HepG2 (cell line): ENCODE results near the gene DPYD. TPM values are rescaled to one million over a fixed set of nuclear protein-coding genes. Genes with fewer than 3 reads are reported as not detected.

ENCODE experiments used
- ATAC-seq: fragments of 200-7000 bp; cut with Tn5 transposase; 3 replicates; pipeline ENCODE4 v1.9.1; 2020; ENCODE audit warnings: mild to moderate bottlenecking, moderate library complexity
- BruUV-seq: library from RNA; stranded (reverse); fragments of 400-500 nt; replicated peaks from 2 replicates; lab custom pipeline; 2021; lab: Mats Ljungman, UMichigan
- CTCF ChIA-PET: fragments of 300-600 bp; formaldehyde crosslinking; extraction: SDS; loops from one replicate; lab custom pipeline; 2021; ENCODE audit warnings: low total read pairs, inconsistent platforms, low intra/inter-chr PET ratio; lab: Yijun Ruan, JAX
- POLR2A ChIA-PET: fragments of 350-600 bp; sonication (Branson Sonifier 250); formaldehyde crosslinking; loops from one replicate; lab custom pipeline; 2020; ENCODE audit warnings: antibody characterized with exemption, inconsistent platforms; lab: Yijun Ruan, JAX
- DNase-seq: peaks from one replicate; pipeline ENCODE4 v3.0.0-alpha.2; 2015; ENCODE audit warnings: low spot score
- FAIRE-seq: peaks from 3 replicates; lab custom pipeline; 2011; peaks lifted over from hg19 to GRCh38; lab: Jason Lieb, UNC
- H2AFZ ChIP-seq: one replicate; pipeline ENCODE4 v1.6.1; 2011; ENCODE audit warnings: low read length, inconsistent platforms
- H3K27ac ChIP-seq: fragments of 300-600 bp; 3 replicates; pipeline ENCODE4 v1.8.0; 2011; ENCODE audit warnings: mixed run types, mild to moderate bottlenecking, mixed read lengths, low read length, inconsistent platforms; ENCODE audit not compliant: insufficient read depth; ENCODE audit errors: extremely low read length
- H3K27me3 ChIP-seq, 2 experiments: fragments of 200-600 bp in 1 of 2; 2 replicates in 1 of 2; 3 replicates in 1 of 2; pipeline versions ENCODE4 v1.6.0 to v1.8.0; 2011; ENCODE audit warnings: low read length in 2 of 2, mild to moderate bottlenecking in 2 of 2, moderate library complexity in 2 of 2, inconsistent platforms in 1 of 2; ENCODE audit not compliant: insufficient read depth in 2 of 2, control insufficient read depth in 1 of 2
- H3K36me3 ChIP-seq, 2 experiments: fragments of 200-600 bp in 1 of 2; replicated peaks in 1 of 2; 2 replicates in 1 of 2; 3 replicates in 1 of 2; pipeline versions ENCODE4 v1.5.1 to v1.8.0; 2011; ENCODE audit warnings: low read length in 2 of 2, inconsistent platforms in 1 of 2; ENCODE audit not compliant: insufficient read depth in 2 of 2, control insufficient read depth in 1 of 2
- H3K4me1 ChIP-seq: 2 replicates; pipeline ENCODE4 v1.5.1; 2012; ENCODE audit warnings: low read length, inconsistent platforms; ENCODE audit not compliant: insufficient read depth
- H3K4me2 ChIP-seq: 2 replicates; pipeline ENCODE4 v1.6.0; 2011; ENCODE audit warnings: low read depth, low read length, inconsistent platforms
- H3K4me3 ChIP-seq, 3 experiments: fragments of 200-600 bp in 1 of 3; sonication (generic), shearing (Covaris generic) in 1 of 3; replicated peaks in 1 of 3; 2 replicates each; pipeline ENCODE4 v1.5.1; 2011 to 2016; ENCODE audit warnings: low read length in 3 of 3, inconsistent platforms in 2 of 3, low read depth in 2 of 3, mild to moderate bottlenecking in 2 of 3, control low read depth in 1 of 3, mixed read lengths in 1 of 3; ENCODE audit not compliant: insufficient read depth in 1 of 3
- H3K79me2 ChIP-seq: one replicate; pipeline ENCODE4 v1.6.1; 2011; ENCODE audit warnings: low read length, inconsistent platforms; ENCODE audit not compliant: insufficient read depth
- H3K9ac ChIP-seq: 2 replicates; pipeline ENCODE4 v1.6.0; 2011; ENCODE audit warnings: mild to moderate bottlenecking, low read depth, low read length, inconsistent platforms; ENCODE audit not compliant: insufficient read depth
- H3K9me3 ChIP-seq: 2 replicates; pipeline ENCODE4 v1.5.1; 2012; ENCODE audit warnings: mild to moderate bottlenecking, low read length
- H4K20me1 ChIP-seq: 2 replicates; pipeline ENCODE4 v1.6.0; 2011; ENCODE audit warnings: inconsistent platforms, mild to moderate bottlenecking, low read length, moderate library complexity; ENCODE audit not compliant: insufficient read depth
- AFF4 ChIP-seq: sonication (generic); formaldehyde crosslinking; IDR thresholded peaks from 2 replicates; pipeline ENCODE4 v1.4.0; 2020; ENCODE audit warnings: missing genetic modification reagents
- BRCA1 ChIP-seq: sonication (generic); formaldehyde crosslinking; IDR thresholded peaks from 2 replicates; pipeline ENCODE4 v1.4.0; 2020; ENCODE audit warnings: missing genetic modification reagents
- HBP1 ChIP-seq: IDR thresholded peaks from 2 replicates; pipeline ENCODE4 v1.6.1; 2016; ENCODE audit warnings: low read depth, control low read depth
- HNRNPH1 ChIP-seq: fragments of 200-400 bp; formaldehyde crosslinking; optimal IDR thresholded peaks from 2 replicates; pipeline ENCODE3; 2017; ENCODE audit warnings: mild to moderate bottlenecking, low read depth, low read length
- MXI1 ChIP-seq: IDR thresholded peaks from 3 replicates; pipeline ENCODE4 v1.6.1; 2012; ENCODE audit warnings: low read depth, low read length, inconsistent platforms, borderline replicate concordance
- ZMAT5 ChIP-seq: sonication (generic); formaldehyde crosslinking; IDR thresholded peaks from 2 replicates; pipeline ENCODE4 v1.5.0; 2020; ENCODE audit warnings: mild to moderate bottlenecking, low read depth, missing genetic modification reagents, borderline replicate concordance
- ZNF10 ChIP-seq: sonication (generic); formaldehyde crosslinking; IDR thresholded peaks from 2 replicates; pipeline ENCODE4 v1.4.0; 2020; ENCODE audit warnings: mild to moderate bottlenecking, low read depth, missing genetic modification reagents, borderline replicate concordance
- ZNF276 ChIP-seq: sonication (generic); formaldehyde crosslinking; IDR thresholded peaks from 2 replicates; pipeline ENCODE4 v1.4.0; 2020; ENCODE audit warnings: mild to moderate bottlenecking, low read depth, missing genetic modification reagents
- ZNF281 ChIP-seq: sonication (generic); formaldehyde crosslinking; IDR thresholded peaks from 2 replicates; pipeline ENCODE4 v1.4.0; 2020; ENCODE audit warnings: missing genetic modification reagents, borderline replicate concordance
- ZNF776 ChIP-seq: sonication (generic); formaldehyde crosslinking; IDR thresholded peaks from 2 replicates; pipeline ENCODE4 v1.4.0; 2020; ENCODE audit warnings: mild to moderate bottlenecking, missing genetic modification reagents
- ZNF816 ChIP-seq: sonication (generic); formaldehyde crosslinking; IDR thresholded peaks from 2 replicates; pipeline ENCODE4 v1.8.0; 2022; ENCODE audit warnings: missing genetic modification reagents, mild to moderate bottlenecking, borderline replicate concordance
- ZZZ3 ChIP-seq: sonication (generic); formaldehyde crosslinking; IDR thresholded peaks from 2 replicates; pipeline ENCODE4 v1.4.0; 2020; ENCODE audit warnings: missing genetic modification reagents, mild to moderate bottlenecking, borderline replicate concordance
- in situ Hi-C: cut with HindIII; loops from 2 replicates; pipeline ENCODE4 v1.10.0; 2017; ENCODE audit warnings: low pct_unique_long_range_greater_than_20kb; ENCODE audit not compliant: extremely low pct_ligation_motif_present
- intact Hi-C: fragments of 100-400 bp; cut with micrococcal nuclease; formaldehyde crosslinking; loops from one replicate; pipeline ENCODE4 v1.10.0; 2022; ENCODE audit not compliant: unreplicated experiment
- polyA plus RNA-seq, 8 experiments: library from polyadenylated mRNA; depleted of rRNA in 3 of 8; stranded (reverse) in 7 of 8; unstranded in 1 of 8; fragments of >200 nt; fragmentation: Illumina TruSeq in 4 of 8; extraction: Trizol in 4 of 8; gene quantifications; 2 replicates each; pipeline versions ENCODE4 v1.2.1 to v1.2.3, GENCODE V29; 2011 to 2016; ENCODE audit warnings: low read depth in 4 of 8, missing spikeins in 1 of 8, mixed read lengths in 1 of 8; ENCODE audit not compliant: insufficient read depth in 1 of 8
- total RNA-seq, 5 experiments: library from RNA; depleted of rRNA; stranded (reverse); fragments of >200 nt; fragmentation: Illumina TruSeq; extraction: Trizol; gene quantifications; 2 replicates each; pipeline ENCODE4 v1.2.3, GENCODE V29; 2016; ENCODE audit warnings: low read depth in 1 of 5

DPYD gene
- total and polyA plus RNA-seq, 2 of the 13 experiments (the other 11 are each of a cell fraction or from before 2014, with no cell fraction given) = 1.3 to 3.4 TPM

- Histone ChIP-seq H3K27me3 (no peaks in the 10 kb centered on the region), H4K20me1 (no peaks in the 10 kb centered on the region), H3K27ac (no peak overlapping the region), H3K36me3 (no peaks in the 10 kb centered on the region), H3K4me1 (no peaks in the 10 kb centered on the region), H3K4me2 (no peak overlapping the region), H3K79me2 (no peaks in the 10 kb centered on the region), H3K9ac (no peak overlapping the region), H3K4me3 (no peak overlapping the region), H2AFZ (no peak overlapping the region), H3K9me3 (no peaks in the 10 kb centered on the region)
- DNase-seq = no peak
- no peak for FAIRE-seq
- intact Hi-C loops (no loop called here), in situ Hi-C loops (no loop called here)
- BruUV-seq = no TSS peak
- ChIA-PET CTCF (no interaction called here), POLR2A (no interaction called here)
- ATAC-seq = no peak
- no peak for TF ChIP-seq HBP1 (CRISPR knock-in tag)
- no peak for TF ChIP-seq ZNF276 (CRISPR knock-in tag)
- no peak for TF ChIP-seq MXI1
- no peak for TF ChIP-seq ZZZ3
- TF ChIP-seq ZNF776 (CRISPR knock-in tag) = no peak
- TF ChIP-seq AFF4 (CRISPR knock-in tag) = no peak
- no peak for TF ChIP-seq ZNF816
- no peak for TF ChIP-seq ZMAT5 (CRISPR knock-in tag)
- no peak for TF ChIP-seq ZNF10 (CRISPR knock-in tag)
- TF ChIP-seq ZNF281 = no peak
- TF ChIP-seq BRCA1 (CRISPR knock-in tag) = no peak
- no peak for TF ChIP-seq HNRNPH1
Observed at GRCh38 chr1:97091679-97092078, 829.2 kb downstream of the DPYD start.
